Ovary (tissue), 9 donors: ENCODE results near the gene TNS4. TPM values are rescaled to one million over a fixed set of nuclear protein-coding genes. Genes with fewer than 3 reads are reported as not detected.

Experiments
- DNase-seq, 5 donors: peaks; one replicate each; pipeline ENCODE4 v3.0.0-alpha.2; 2019 to 2020
- H3K27ac ChIP-seq, 2 donors: fragments of 200-600 bp; one replicate each; pipeline versions ENCODE4 v1.5.1 to v1.8.0; 2019 to 2022
- H3K27me3 ChIP-seq: fragments of 200-600 bp; one replicate; pipeline ENCODE4 v1.8.0; 2022
- H3K36me3 ChIP-seq: fragments of 200-600 bp; sonication (generic); one replicate; pipeline ENCODE4 v1.5.1; 2019
- H3K4me1 ChIP-seq: one replicate; pipeline ENCODE4 v1.8.1; 2013; ENCODE audit warnings: mild to moderate bottlenecking, moderate library complexity; ENCODE audit not compliant: insufficient read depth
- H3K4me3 ChIP-seq: fragments of 200-600 bp; sonication (generic); one replicate; pipeline ENCODE4 v1.5.1; 2017
- H3K9me3 ChIP-seq, 2 donors: fragments of 200-600 bp in 1 of 2; sonication (generic) in 1 of 2; one replicate each; pipeline versions ENCODE4 v1.5.1 to v1.8.1; 2013 to 2019; ENCODE audit warnings: mild to moderate bottlenecking in 1 of 2, moderate library complexity in 1 of 2
- CTCF ChIP-seq, 3 donors: fragments of 450-650 bp in 2 of 3; fragments of 200-600 bp in 1 of 3; IDR thresholded peaks; one replicate each; pipeline versions ENCODE4 v1.5.1 to v1.8.0; 2016 to 2022; ENCODE audit warnings: antibody characterized with exemption in 3 of 3, mild to moderate bottlenecking in 1 of 3
- EP300 ChIP-seq: sonication (generic); formaldehyde crosslinking; IDR thresholded peaks from one replicate; pipeline ENCODE4 v1.6.1; 2017; ENCODE audit warnings: antibody characterized with exemption
- POLR2A ChIP-seq: fragments of 450-650 bp; IDR thresholded peaks from one replicate; pipeline ENCODE4 v1.6.1; 2017; ENCODE audit warnings: antibody characterized with exemption, mild to moderate bottlenecking, moderate library complexity
- WGBS, 3 donors: extraction: QIAGEN DNeasy Blood & Tissue Kit in 1 of 3; methylation state at CpG; one replicate each; pipeline versions ENCODE4 v1.1.5 to v1.1.7; 2013 to 2017; 5-methylcytosine and 5-hydroxymethylcytosine counted together
- intact Hi-C, 4 donors: fragments of 100-400 bp; cut with DNase I; formaldehyde crosslinking; loops; one replicate each; pipeline versions ENCODE4 v1.11.0 to v1.15.1; 2022 to 2023
- polyA plus RNA-seq, 2 donors: library from polyadenylated mRNA; stranded (reverse); fragments of 200-250 nt in 1 of 2; fragments of 350-450 nt in 1 of 2; fragmentation: Illumina TruSeq in 1 of 2; extraction: RNeasy Lipid Tissue Mini Kit (QIAGEN cat#74804) in 1 of 2; gene quantifications; one replicate each; pipeline ENCODE4 v1.2.3, GENCODE V29; 2013 to 2014
- total RNA-seq, 7 donors: library from RNA; depleted of rRNA in 2 of 7; stranded (reverse); fragments of >200 nt in 2 of 7; fragmentation: NEBNext Ultra II Directional in 3 of 7; extraction: Animal tissue kit (Norgen Biotek cat#: 25700) in 3 of 7; gene quantifications; one replicate each; pipeline versions ENCODE4 v1.1.0 to v1.2.4, GENCODE V29; 2016 to 2023
- donor health status: DM: no; HTN: no; CAD: no; lungs with moderate emphysema.
- donor health status: DM: no; HTN: no; CAD: no.
- donor health status: Bipolar disorder and iron deficiency.
- donor health status: DM: yes; HTN: yes; CAD: no.
- donor health status: DM: no; HTN: no; CAD: no.
- donor health status: DM: yes; HTN: yes; CAD: no.

Gene TNS4
- total and polyA plus RNA-seq, 9 donors: 0.13 to 6.2 (median 0.54) TPM; not detected in 5

- H3K4me3 ChIP-seq: no peak overlapping the region
- H3K36me3 ChIP-seq: no peaks in the 10 kb centered on the region
- intact Hi-C loops: loop anchor here in 1 of 4 donors (10.0 kb wide), 1 partner anchor 52 kb away; no protein-coding TSS in a partner anchor
- H3K27ac ChIP-seq: peak overlapping the region; percentile 58 to 59
- H3K27me3 ChIP-seq: no peaks in the 10 kb centered on the region
- no peak for TF ChIP-seq POLR2A
- peak; percentile 33 for TF ChIP-seq EP300
- TF ChIP-seq CTCF (IDR thresholded peaks at IDR 0.05): no peak
- peaks cover 31% of the 10 kb centered on the region for H3K4me1 ChIP-seq
- peak; percentile 43 to 63 (median 59) for DNase-seq
- no peaks in the 10 kb centered on the region for H3K9me3 ChIP-seq
- 18 to 25% (median 19%) methylated on average over 13 of the region's 13 CpGs for WGBS, 3 donors
Observed at GRCh38 chr17:40536295-40537171, 35.1 kb upstream of the TNS4 start.

GRCh38 chr17:40535924-40536294 lies 34.5 kb upstream of the TNS4 start:
- H3K4me3 ChIP-seq: no peak overlapping the region
- no peaks in the 10 kb centered on the region for H3K9me3 ChIP-seq
- no peaks in the 10 kb centered on the region for H3K36me3 ChIP-seq
- peaks cover 26% of the 10 kb centered on the region for H3K4me1 ChIP-seq
- H3K27ac ChIP-seq: peak overlapping the region; percentile 58 to 59
- H3K27me3 ChIP-seq: no peaks in the 10 kb centered on the region
- WGBS, 3 donors: 68 to 81% (median 79%) methylated on average over 3 of the region's 3 CpGs
- intact Hi-C loops: loop anchor here in 2 of 4 donors (2.0 to 10.0 kb wide), 2 partner anchors 51 to 93 kb away; partner anchors contain the start of gene IGFBP4 (in 1 of the 2)
- TF ChIP-seq EP300 (no peak), POLR2A (no peak), CTCF (IDR thresholded peaks at IDR 0.05) (no peak)
- DNase-seq: peak in 1 of 5 donors; percentile 20

- TF ChIP-seq POLR2A: no peak
- TF ChIP-seq EP300: no peak
- no peak for TF ChIP-seq CTCF (IDR thresholded peaks at IDR 0.05)
- peaks cover 25% of the 10 kb centered on the region for H3K4me1 ChIP-seq
- no peak overlapping the region for H3K4me3 ChIP-seq
- H3K9me3 ChIP-seq: no peaks in the 10 kb centered on the region
- intact Hi-C loops: loop anchor here in 2 of 4 donors (2.0 to 10.0 kb wide), 2 partner anchors 51 to 93 kb away; partner anchors contain the start of gene IGFBP4 (in 1 of the 2)
- H3K27me3 ChIP-seq: no peaks in the 10 kb centered on the region
- H3K27ac ChIP-seq: peak overlapping the region in 1 of 2 donors; percentile 75
- 89 to 96% (median 91%) methylated on average over 4 of the region's 4 CpGs for WGBS, 3 donors
- H3K36me3 ChIP-seq: no peaks in the 10 kb centered on the region
- DNase-seq: no peak
Observed at GRCh38 chr17:40535438-40535837, 34.0 kb upstream of the TNS4 start.

GRCh38 chr17:40534371-40535189 lies 33.2 kb upstream of the TNS4 start:
- intact Hi-C loops: loop anchor here (2.0 to 10.0 kb wide), 6 partner anchors 50 to 177 kb away; partner anchors contain the start of gene IGFBP4 (in 3 of the 4)
- 80 to 84% (median 83%) methylated on average over 11 of the region's 11 CpGs for WGBS, 3 donors
- Histone ChIP-seq H3K27me3 (no peaks in the 10 kb centered on the region), H3K4me3 (no peak overlapping the region), H3K36me3 (no peaks in the 10 kb centered on the region), H3K27ac (peak overlapping the region; percentile 65 to 75), H3K9me3 (no peaks in the 10 kb centered on the region), H3K4me1 (peaks cover 25% of the 10 kb centered on the region)
- DNase-seq: peak in 4 of 5 donors; percentile 57 to 71 (median 61)
- TF ChIP-seq CTCF (IDR thresholded peaks at IDR 0.05) (peak in 1 of 3 donors; percentile 16), POLR2A (no peak)
